ENCODE measurements around the gene PIEZO2. TPM values are rescaled to one million over a fixed set of nuclear protein-coding genes. Genes with fewer than 3 reads are reported as not detected.

The PIEZO2 gene
- total RNA-seq, 1 donor from 2014 or later = 4.2 TPM

- no peak overlapping the region for H3K4me3 ChIP-seq
- H4K20me1 ChIP-seq (ENCODE audit: low read depth) = no peaks in the 10 kb centered on the region
- no peaks in the 10 kb centered on the region for H3K27me3 ChIP-seq
- H3K4me1 ChIP-seq = no peaks in the 10 kb centered on the region
- no peaks in the 10 kb centered on the region for H3K36me3 ChIP-seq
- Mint-ChIP-seq H3K9me3 (no peaks in the 10 kb centered on the region), H3K4me1 (no peaks in the 10 kb centered on the region), H3K27me3 (ENCODE audit: insufficient read depth, low read depth) (no peaks in the 10 kb centered on the region), H3K4me3 (no peak overlapping the region), H3K27ac (no peak overlapping the region), H3K36me3 (no peaks in the 10 kb centered on the region)
- TF ChIP-seq EZH2 (IDR thresholded peaks at IDR 0.05) (no peak), EZH2phosphoT487 (IDR thresholded peaks at IDR 0.05) (no peak)
- TF ChIP-seq, protein P1, sequence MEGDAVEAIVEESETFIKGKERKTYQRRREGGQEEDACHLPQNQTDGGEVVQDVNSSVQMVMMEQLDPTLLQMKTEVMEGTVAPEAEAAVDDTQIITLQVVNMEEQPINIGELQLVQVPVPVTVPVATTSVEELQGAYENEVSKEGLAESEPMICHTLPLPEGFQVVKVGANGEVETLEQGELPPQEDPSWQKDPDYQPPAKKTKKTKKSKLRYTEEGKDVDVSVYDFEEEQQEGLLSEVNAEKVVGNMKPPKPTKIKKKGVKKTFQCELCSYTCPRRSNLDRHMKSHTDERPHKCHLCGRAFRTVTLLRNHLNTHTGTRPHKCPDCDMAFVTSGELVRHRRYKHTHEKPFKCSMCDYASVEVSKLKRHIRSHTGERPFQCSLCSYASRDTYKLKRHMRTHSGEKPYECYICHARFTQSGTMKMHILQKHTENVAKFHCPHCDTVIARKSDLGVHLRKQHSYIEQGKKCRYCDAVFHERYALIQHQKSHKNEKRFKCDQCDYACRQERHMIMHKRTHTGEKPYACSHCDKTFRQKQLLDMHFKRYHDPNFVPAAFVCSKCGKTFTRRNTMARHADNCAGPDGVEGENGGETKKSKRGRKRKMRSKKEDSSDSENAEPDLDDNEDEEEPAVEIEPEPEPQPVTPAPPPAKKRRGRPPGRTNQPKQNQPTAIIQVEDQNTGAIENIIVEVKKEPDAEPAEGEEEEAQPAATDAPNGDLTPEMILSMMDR (IDR thresholded peaks at IDR 0.05) = no peak
- H3K9ac ChIP-seq = no peak overlapping the region
- no peak overlapping the region for H3K27ac ChIP-seq
- no peak for DNase-seq (ENCODE audit: low spot score)
- no peaks in the 10 kb centered on the region for H3K79me2 ChIP-seq (ENCODE audit: low read depth)
- no peak overlapping the region for H2AFZ ChIP-seq (replicated peaks)
- H3K4me2 ChIP-seq = no peak overlapping the region
- H3F3A ChIP-seq (ENCODE audit: low read depth) = no peaks in the 10 kb centered on the region
- no peaks in the 10 kb centered on the region for H3K9me3 ChIP-seq (ENCODE audit: low read depth)
Measured at GRCh38 chr18:10718809-10719208, 430.6 kb downstream of the PIEZO2 start.

DNA sequence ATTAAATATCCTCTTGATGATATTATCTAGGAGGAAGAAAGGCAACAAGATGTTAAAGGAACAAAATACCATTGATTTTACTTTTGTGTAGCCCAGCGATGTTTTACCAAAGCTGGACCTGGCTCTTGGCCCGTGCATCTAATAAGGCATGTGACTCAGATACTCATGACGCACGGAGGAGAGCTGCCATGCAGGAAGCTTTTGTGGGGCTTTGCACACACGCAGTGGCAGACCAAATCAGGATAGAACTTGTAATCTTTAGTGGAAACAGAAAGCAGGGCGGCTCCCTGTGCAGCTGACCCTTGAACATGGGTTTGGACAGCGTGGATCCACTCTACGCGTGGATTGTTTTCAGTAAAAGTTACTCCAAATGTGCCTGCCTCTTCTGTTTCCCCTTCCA, 433.6 kb downstream of the PIEZO2 start:
- H3K9me3 Mint-ChIP-seq = no peaks in the 10 kb centered on the region
- H3K4me1 Mint-ChIP-seq = no peaks in the 10 kb centered on the region
- Histone ChIP-seq H3K27me3 (no peaks in the 10 kb centered on the region), H3K36me3 (no peaks in the 10 kb centered on the region), H3K27ac (no peak overlapping the region), H3K9ac (no peak overlapping the region), H4K20me1 (ENCODE audit: low read depth) (no peaks in the 10 kb centered on the region), H3K79me2 (ENCODE audit: low read depth) (no peaks in the 10 kb centered on the region), H2AFZ (replicated peaks) (no peak overlapping the region), H3K4me3 (no peak overlapping the region), H3K9me3 (ENCODE audit: low read depth) (no peaks in the 10 kb centered on the region), H3K4me2 (no peak overlapping the region), H3F3A (ENCODE audit: low read depth) (no peaks in the 10 kb centered on the region), H3K4me1 (no peaks in the 10 kb centered on the region)
- H3K27ac Mint-ChIP-seq = no peak overlapping the region
- H3K4me3 Mint-ChIP-seq = no peak overlapping the region
- no peaks in the 10 kb centered on the region for H3K36me3 Mint-ChIP-seq
- TF ChIP-seq EZH2 (IDR thresholded peaks at IDR 0.05) = no peak
- TF ChIP-seq EZH2phosphoT487 (IDR thresholded peaks at IDR 0.05) = no peak
- TF ChIP-seq, protein P1 (IDR thresholded peaks at IDR 0.05) = no peak
- no peaks in the 10 kb centered on the region for H3K27me3 Mint-ChIP-seq (ENCODE audit: insufficient read depth, low read depth)
- no peak for DNase-seq (ENCODE audit: low spot score)

- Mint-ChIP-seq H3K4me1 (peaks cover 2% of the 10 kb centered on the region), H3K4me3 (no peak overlapping the region), H3K9me3 (no peaks in the 10 kb centered on the region), H3K27ac (no peak overlapping the region), H3K36me3 (no peaks in the 10 kb centered on the region), H3K27me3 (ENCODE audit: insufficient read depth, low read depth) (peaks cover 3% of the 10 kb centered on the region)
- Histone ChIP-seq H3K9ac (no peak overlapping the region), H2AFZ (replicated peaks) (no peak overlapping the region), H3K4me1 (no peaks in the 10 kb centered on the region), H3K9me3 (ENCODE audit: low read depth) (no peaks in the 10 kb centered on the region), H3K27me3 (no peaks in the 10 kb centered on the region), H3K36me3 (no peaks in the 10 kb centered on the region), H4K20me1 (ENCODE audit: low read depth) (no peaks in the 10 kb centered on the region), H3K4me2 (no peak overlapping the region), H3K79me2 (ENCODE audit: low read depth) (no peaks in the 10 kb centered on the region), H3K27ac (no peak overlapping the region), H3K4me3 (no peak overlapping the region), H3F3A (ENCODE audit: low read depth) (no peaks in the 10 kb centered on the region)
- no peak for DNase-seq (ENCODE audit: low spot score)
- TF ChIP-seq EZH2 (IDR thresholded peaks at IDR 0.05) (no peak), EZH2phosphoT487 (IDR thresholded peaks at IDR 0.05) (no peak)
- TF ChIP-seq, protein P1 (IDR thresholded peaks at IDR 0.05) = no peak
Measured at GRCh38 chr18:10713409-10713808, 436.0 kb downstream of the PIEZO2 start.
